GM21576 (cell line): ENCODE results near the gene ZMYND8.
A peak's percentile ranks its signal among the peaks of the same experiment; 100 is the strongest.
"Not testable (repeated sequence)": the region's sequence is repeated elsewhere in the genome, so short reads cannot be mapped to it uniquely, and the experiment has no call there.

ENCODE experiments used
- ATAC-seq: cut with Tn5 transposase; IDR thresholded peaks from one replicate; pipeline ENCODE4 v1.9.1; 2021; ENCODE audit warnings: mild to moderate bottlenecking, moderate library complexity; ENCODE audit not compliant: unreplicated experiment

The ZMYND8 gene

DNA sequence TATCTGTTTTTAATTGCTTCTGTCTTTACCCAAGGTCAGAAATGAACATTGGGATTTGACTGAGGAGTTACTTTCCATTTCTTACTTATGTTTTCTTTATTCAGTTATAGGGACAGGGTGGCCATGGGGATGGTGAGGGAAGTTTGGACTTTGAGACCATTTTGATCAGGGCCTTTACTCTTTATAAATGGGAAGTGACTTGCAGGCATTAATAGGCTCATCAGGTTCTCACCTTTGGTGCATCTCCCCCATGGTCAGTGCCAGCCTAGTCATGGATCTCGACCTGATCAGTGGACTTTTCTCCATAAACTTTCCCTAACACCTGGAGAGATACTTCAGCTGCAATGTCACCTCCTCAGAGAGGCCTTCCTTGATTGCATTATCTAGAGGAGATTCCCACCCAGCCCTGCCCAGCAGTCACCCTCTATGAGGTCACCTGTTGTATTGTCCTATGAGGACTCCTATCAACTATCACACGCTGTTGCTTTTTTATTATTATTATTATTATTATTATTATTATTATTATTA is 16.8 kb upstream of the ZMYND8 start:
- no peak for ATAC-seq

DNA sequence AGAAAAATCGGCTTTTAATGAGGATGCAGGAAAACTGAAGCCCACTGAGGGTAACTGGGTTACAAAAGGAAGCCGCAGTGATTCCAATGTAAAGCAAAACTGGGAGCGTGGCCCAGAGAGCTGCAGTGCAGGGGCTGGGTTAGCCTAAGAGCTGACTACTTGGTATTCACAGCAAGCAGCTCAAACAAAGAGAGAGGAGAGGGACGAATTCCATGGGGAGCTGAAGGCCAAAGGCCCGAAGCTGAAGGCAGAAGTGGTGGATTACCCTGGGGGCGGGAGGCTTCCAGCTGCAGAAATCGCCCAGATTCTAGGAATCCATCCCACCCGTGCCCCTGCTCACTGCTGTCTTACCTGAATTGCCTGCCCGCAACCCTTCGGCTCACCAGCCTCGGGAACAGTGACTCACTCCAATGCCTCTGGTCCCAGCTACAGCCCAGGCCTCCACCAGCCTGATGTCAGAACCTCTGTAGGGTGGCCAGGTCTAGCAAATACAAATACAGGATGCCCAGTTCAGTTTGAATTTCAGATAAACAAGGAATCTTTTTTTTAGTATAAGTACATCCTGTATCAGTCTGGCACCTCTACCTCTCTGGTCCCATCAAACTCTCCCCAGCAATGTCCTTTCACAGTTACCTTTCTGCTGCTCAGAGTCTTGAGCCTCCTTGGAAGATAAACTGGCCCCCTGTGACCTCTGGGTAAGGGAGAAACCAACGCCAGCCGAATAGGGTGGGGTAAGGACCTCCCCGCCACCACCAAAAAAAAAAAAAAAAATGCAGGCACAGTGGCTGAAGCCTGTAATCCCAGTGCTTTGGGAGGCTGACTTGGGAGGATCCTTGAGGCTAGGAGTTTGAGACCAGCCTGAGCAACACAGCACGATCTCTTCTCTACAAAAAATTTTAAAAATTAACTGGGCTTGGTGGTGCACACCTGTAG is 14.6 kb upstream of the ZMYND8 start:
- ATAC-seq: no peak

DNA sequence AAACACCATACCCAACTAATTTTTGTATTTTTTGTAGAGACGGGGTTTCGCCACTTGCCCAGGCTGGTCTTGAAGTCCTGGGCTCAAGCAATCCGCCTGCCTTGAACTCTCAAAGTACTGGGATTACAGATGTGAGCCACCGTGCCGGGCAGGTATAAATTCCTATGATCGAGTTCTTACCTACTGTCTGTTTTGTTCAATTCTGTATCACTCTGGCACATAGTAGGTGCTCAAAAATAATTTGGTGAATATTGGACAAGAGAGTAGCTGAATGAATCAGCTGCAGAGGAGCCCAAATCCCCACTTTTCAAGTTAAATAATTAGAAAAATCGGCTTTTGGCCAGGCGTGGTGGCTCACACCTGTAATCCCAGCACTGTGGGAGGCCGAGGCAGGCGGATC is 13.7 kb upstream of the ZMYND8 start:
- ATAC-seq: no peak

DNA sequence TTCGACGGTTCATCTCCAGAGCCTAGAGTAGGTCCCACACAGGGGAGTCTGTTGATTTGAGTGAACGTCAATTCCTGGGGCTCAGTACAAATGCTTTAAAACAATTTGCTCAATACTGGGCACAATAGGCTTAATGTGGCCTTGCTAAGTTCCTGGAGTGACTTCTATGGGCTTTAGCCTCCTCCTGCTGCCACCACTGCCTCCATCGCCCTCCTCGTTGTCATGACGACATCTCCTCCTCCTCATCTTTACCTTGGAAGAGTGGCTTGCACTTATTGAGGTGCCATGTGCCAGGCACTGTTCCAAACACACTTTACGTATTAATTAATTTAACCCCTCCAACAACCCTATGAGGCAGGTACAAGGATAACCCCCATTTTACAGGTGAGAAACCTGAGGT is 11.8 kb upstream of the ZMYND8 start:
- no peak for ATAC-seq

DNA sequence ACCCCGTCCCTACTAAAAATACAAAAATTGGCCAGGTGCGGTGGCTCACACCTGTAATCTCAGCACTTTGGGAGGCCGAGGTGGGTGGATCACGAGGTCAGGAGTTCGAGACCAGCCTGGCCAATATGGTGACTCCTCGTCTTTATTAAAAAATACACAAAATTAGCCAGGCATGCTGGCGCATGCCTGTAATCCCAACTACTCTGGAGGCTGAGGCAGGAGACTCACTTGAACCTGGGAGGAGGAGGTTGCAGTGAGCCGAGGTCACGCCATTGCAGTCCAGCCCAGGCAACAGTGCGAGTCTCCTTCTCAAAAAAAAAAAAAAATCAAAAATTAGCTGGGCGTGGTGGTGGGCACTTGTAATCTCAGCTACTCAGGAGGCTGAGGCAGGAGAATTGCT is 9.8 kb upstream of the ZMYND8 start:
- ATAC-seq: not testable (repeated sequence)

DNA sequence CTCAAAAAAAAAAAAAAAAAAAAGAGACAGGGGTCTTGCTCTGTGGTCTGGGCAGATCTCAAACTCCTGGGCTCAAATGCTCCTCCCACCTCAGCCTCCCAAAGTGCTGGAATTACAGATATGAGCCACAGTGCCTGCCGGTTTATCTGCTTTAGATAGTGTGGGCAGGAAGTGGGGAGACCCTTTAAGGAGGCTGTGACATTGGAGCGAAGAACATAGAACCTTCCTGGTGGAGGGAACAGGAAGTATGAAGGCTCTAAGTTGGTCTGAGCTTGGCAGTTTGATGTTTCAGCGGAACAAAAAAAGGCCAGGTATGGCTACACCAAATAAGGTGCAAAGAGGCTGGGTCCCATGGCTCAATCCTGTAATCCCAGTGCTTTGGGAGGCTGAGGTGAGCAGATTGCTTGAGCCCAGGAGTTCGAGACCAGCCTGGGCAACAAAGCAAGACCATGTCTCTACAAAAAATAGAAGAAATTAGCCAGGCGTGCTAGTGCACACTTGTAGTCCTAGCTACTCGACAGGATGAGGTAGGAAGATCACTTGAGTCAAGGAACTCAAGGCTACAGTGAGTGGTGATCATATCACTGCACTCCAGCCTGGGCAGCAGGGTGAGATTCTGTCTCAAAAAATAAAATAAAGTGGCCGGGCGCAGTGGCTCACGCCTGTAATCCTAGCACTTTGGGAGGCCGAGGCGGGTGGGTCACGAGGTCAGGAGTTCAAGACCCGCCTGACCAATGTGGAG is 8.7 kb upstream of the ZMYND8 start:
- ATAC-seq: no peak

DNA sequence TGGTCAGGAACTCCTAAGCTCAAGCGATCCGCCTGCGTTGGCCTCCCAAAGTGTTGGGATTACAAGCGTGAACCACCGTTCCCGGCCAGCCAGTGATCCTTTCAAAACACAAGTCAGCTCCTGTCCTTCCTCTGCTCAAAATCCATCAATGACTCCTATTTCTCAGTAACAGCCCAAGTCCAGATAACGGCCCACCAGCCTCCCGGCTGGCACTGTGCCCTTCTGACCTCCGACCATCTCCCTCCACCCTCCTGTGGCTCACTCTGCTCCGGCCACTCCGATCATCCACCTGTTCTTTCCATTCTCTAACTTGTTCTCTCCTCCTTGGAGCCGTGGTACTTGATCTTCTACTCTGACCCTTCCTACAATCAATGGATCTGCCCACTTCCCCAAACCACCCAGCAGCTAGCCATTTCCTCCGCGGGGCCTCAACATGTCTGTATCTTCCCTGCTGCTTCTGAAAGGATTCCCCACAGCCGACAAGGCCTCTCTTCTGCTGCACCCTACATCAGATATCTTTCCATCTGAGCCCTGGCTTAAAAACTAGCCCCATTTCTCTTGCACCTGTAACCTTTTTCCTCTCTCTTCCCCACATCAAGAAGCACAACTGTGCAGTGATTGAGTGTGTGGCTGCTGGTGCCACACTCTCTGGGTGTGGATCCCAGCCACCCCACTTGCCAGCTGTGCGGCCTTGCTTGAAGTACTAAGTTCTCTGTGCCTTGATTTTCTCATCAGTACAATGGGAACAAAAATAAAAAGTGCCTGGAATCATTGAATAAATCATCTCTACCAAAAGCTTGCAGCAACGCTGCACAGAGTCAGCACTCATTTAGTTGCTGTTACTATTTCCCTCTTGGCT is 6.1 kb upstream of the ZMYND8 start:
- ATAC-seq: no peak

DNA sequence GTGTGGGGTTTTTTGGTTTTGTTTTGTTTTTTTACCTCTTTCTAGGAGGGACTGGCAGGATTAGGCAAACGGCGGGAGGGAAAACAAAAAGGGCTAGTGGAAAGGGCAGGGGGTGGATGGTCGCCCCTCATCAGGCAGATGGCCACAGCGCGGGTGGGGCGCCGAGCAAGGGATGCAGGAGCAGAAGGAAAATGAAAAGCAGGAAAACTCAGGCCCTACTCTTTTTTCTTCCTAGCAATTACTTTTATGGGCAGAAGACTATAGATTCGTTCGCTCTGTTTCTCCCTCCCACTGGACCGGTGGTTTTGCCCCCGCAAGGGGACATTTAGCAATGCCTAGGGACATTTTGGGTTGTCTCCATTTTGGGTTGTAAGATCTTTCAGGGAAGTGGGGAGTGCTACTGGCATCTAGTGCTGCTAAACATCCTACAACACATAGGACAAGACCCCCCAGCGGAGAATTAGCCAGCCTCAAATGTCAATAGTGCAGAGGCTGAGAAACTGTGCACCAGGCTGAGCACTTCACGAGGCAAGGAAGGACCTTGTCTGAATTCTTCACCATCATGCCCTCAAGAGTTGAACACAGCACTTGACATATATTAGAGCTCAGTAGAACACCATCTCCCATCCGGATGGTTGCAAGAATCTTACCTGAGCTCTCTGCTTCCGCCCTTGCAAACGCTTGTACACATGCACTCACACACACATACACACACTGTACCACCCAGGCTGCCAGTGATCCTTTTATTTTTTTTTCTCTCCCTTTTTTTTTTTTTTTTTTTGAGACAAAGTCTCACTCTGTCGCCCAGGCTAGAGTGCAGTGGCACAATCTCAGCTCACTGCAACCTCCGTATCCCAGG is 4.8 kb upstream of the ZMYND8 start:
- no peak for ATAC-seq

DNA sequence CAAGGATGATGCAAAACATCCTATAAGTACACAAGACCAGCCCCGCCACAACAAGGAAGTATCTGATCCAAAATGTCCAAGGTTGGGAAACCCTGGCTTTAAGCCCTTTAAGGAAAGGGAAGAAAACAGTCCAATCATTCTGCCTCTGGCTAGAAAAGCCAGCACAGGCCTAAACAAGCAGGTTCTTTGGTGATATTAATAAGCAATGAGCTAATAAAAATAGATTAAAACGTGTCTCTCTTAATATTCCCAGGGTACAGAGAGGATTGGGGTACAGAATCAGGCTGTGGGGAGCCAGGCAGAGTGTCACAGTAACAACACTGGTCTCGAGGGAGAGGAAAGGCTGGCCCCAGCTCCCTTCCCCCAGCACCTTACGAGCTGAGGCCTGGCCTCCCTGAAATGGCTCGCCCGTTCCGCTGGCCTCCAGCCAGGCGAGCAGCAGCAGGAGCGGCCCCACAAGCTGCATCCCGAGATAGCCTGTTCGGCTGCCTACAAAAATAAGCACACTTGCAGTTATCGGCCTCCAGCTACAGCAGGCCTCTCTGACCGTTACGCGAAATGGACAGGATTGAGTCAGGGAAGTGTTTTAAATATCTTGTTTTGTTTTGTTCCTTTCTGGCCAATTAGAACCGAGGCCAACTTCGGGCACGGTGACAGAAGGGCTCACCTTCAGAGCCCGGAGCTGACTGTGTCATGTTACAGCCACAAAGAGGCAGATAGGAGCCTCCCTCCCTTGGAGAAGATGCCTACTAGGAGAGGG is 4.0 kb upstream of the ZMYND8 start:
- ATAC-seq: no peak

DNA sequence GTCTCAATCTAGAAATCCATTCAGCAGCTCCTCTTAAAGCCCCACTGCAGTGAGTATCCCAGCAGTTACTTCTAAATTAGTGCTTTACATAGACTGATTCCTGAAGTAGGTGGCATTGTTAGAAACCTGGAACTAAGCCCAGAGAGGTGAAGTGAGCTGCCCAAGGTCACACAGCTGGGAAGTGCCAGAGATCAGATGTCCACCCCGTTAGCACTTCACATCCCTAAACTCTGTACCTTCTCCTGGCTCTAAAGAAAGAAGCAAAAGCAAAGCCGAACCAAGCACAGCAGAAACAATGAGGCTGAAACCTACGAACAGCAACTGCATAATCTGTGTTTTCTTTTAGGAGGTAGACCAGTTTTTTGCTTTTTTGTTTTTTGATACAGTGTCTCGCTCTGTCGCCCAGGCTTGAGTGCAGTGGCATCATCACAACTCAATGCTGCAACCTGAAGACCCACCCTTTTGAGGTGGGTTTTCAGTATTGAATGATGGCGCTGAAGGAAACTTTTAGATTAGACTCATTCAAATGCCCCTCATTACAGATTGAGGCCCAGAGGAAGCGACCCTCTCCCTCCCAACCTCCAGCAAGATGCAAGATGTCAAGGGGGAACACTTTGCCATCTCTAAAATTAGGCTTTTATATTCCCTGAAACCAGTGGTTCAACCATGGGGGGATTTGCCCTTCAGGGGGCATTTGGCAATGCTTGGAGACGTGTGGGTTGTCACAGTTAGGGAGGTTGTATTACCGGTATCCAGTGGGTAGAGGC is 3.2 kb upstream of the ZMYND8 start:
- no peak for ATAC-seq

DNA sequence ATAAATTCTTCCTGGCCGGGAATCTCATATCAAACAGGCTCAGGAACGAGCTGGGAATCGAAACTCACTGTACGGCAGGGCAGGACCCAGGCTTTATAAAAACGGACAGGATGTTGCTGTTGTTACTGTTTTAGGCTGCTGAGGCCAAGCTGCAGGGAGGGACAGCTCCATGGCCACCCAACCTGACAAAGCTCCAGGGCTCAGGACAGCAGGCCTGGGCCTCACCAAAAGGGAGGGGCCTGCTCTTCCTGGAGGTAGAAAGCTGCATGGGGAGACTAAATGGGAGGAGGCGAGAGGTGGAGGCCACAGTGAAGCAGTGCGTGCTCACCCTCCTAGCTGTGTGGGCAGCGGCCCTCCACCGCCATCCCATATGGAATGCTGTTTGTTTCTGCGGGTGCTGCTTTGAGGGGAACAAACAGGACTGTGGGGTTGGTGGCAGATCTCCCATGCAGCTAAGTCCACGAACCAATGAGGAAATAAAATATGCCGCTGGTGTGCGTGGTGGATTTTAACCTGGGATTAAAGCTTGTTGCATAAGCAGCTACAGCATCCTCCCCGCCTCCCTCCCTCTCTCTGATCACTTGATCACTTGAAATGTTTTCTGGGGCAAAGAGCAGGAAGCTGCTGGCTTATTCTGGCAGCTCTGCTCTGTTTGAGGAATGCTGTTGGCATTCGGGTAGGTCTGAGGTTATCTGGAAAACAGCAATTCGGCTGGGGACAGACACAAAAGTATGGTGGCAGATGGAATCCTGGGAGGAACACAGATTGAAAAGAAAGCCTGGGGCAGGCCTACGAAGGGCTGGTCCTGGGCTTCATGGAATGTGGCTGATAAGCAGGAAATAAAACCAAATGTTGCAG is 2.4 kb upstream of the ZMYND8 start:
- ATAC-seq: no peak

DNA sequence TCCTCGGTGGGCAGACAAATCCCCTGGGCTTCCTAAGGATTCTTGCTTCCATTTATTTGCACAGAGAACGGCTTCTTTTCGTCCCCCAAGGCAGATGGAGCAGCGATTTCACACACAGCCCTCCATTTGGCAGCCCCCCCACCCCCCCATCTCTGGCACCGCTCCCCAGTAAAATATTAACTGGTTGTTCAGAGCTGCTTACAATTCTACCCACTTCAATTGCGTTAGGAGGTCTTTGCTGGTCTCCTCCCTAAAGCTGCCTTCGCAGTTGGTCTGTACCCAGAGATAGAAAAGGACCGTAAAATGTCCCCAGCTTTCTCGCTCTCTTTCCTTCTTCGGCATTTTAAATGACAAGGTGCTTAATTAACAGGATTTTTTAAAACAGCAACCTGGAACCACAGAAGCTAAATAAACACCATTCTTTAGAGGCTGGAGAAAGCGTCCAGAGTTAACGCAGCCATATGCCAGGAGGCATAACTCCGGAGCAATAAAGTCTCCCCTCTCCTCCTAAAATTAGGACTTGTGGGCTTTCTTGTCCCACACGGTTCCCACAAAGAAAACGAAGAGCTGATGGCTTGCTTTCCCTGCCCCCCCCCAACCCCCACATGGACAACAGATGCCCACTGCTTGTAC is 1.7 kb upstream of the ZMYND8 start:
- no peak for ATAC-seq

DNA sequence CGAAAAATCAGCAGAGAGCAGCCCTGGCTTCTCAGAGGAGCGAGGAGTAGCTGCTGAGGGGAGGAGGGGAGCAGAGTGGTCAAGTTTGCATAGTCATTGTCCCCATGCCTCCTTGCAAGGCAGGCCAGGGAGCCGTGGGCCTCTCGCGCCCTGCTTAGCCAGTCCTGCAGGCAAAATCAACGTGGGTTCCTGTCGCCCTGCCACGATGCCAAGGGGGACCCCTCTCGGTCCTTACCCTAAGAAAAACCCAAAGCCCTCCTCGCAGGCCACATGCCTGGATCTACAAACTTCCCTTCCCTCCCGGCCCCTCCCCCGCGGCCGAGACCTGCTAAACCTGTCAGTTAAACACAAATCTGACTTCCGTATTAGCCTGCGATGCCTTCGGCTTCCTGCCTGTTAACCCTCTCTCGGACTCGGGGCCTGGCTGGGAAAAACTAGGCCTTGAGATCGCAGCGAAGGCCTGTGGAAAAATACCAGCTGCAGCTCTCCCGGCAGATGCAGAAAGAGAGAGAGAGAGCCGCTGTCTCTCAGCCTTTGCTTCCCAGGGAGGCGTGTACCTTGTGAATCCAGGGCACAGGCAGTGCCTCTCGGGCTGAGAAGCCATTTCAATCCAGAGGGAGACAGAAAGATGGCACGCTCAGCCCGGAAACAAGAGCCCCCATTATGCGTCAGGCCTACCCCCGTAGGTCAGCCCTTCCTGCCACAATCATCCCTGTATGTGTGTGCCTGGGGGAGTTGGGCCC is 968 bp upstream of the ZMYND8 start:
- ATAC-seq: peak; percentile 36

DNA sequence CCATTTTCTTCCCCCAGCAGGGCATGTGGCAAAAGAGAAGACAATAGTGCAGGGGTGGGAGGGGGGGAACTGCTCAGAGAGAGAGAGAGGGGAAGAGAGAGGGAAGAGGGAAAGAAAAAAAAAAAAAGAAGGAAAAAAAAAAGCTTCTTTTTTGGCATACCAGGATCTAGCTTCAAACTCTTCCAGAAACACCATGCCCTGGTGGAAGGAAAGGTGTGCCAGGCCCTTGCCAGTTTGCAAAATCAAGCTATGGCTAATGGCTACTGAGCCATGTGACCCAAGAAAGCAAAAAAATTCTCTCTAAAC is 326 bp downstream of the ZMYND8 start:
- ATAC-seq: no peak

DNA sequence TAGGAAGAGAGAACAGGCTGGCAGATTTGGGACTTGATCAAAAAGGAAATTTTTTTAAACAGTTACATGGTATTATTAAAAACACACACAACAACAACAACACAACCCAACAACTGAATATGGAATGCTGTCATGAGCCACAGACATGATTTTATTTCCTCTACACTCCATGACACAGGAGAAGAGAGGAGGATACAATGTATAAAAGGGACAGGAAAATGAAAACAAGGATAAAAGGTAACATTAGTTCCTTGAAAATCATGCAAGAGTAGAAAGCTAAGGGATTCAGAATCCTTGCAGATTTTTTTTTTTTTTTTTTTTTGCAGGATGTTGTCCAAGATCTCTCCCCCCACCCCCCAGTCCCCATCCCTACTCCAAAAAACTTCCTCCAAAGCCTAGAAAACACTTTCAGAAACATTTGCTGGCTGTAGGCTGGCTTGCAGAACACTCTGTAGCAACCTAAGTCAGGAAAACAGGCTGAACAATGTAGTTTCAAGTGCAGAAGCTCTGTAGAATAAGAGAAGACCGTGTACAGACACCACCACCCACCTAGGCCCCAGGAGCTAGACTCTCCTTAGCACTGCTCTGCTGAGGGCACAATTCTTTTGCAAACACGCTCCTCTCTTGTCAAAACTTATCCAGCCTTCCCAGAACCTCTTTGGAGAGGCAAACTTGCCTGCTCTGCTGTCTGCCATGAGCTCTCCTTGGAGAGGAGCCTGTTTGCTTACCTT is 845 bp downstream of the ZMYND8 start:
- ATAC-seq: no peak
